Erythroblast (primary cell): ENCODE measurements around the gene STXBP4.

ENCODE experiments used
- GATA1 ChIP-seq: IDR thresholded peaks from 2 replicates; pipeline ENCODE4 v1.6.1; 2011; ENCODE audit warnings: low read depth, mild to moderate bottlenecking, control low read depth, low read length, moderate library complexity
- POLR2A ChIP-seq: IDR thresholded peaks from 2 replicates; pipeline ENCODE4 v1.6.1; 2011; ENCODE audit warnings: mild to moderate bottlenecking, low read length

DNA sequence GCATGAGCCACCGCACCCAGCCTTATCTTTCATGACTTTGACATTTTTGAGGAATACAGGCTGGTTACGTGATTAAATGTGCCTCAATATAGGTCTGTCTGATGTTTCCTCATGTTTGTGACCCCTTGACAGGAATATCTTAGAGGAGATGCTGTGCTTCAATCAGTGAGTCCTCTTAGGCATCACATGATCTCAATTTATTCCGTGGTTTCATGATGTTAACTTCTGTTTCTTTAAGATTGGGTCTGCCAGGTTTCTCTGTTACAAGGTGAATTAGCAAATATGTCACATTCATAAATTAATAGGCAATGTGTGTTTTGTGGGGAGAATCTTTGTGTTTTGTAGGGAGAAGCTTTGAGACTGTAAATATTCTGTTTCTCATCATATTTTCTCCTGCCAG lies 3.3 kb downstream of the STXBP4 start:
- TF ChIP-seq POLR2A: no peak
- TF ChIP-seq GATA1: no peak
